Measurements from ENCODE around the gene MAP2K3. TPM values are rescaled to one million over a fixed set of nuclear protein-coding genes. Genes with fewer than 3 reads are reported as not detected.

The MAP2K3 gene
- total RNA-seq, 1 donor from 2014 or later = 27.2 TPM

GRCh38 chr17:21351366-21352065, 67.0 kb downstream of the MAP2K3 start:
- DNase-seq = no peak

DNA sequence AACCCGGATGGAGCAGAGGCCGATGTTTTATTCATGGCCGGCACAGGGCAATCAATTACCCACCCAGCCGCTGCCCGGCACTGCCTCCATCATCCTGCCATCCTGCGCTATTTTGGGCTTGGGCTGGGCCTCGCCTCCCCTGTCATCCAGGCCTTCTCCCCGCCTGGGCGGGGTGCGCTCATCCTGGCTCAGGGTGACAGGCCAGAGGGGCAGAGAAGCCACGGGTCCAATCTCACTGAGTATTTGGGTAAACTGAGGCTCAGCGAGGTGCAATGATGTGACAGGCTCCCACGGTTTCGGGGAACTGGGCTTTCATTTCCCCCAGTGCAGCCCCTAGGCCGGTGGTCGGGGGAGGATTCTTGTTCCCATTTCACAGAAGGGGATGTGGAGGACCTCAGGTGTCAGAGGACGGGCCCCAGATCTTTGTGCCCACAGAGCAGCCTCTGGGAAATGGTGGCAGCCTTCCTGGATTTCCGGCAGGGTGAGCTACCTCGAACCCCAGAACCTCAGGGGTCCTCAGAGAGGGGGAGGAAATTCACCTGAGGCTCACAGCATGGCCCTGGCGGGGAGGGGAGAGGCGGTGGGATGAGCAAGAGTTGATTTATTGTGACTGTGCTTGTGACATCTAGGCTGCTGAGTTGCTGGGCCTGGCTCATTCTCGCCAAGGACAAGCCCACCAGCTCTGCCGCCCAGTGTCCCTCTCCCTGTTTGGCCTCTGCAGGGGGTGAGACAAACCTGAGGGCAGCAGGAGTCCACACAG, 67.9 kb downstream of the MAP2K3 start:
- DNase-seq = no peak

- no peak for DNase-seq
These were observed 68.4 kb downstream of the MAP2K3 start for GRCh38 chr17:21352981-21353265.

GRCh38 chr17:21353326-21354010, 69.0 kb downstream of the MAP2K3 start:
- no peak for DNase-seq

GRCh38 chr17:21354796-21355385, 70.4 kb downstream of the MAP2K3 start:
- no peak for DNase-seq

DNA sequence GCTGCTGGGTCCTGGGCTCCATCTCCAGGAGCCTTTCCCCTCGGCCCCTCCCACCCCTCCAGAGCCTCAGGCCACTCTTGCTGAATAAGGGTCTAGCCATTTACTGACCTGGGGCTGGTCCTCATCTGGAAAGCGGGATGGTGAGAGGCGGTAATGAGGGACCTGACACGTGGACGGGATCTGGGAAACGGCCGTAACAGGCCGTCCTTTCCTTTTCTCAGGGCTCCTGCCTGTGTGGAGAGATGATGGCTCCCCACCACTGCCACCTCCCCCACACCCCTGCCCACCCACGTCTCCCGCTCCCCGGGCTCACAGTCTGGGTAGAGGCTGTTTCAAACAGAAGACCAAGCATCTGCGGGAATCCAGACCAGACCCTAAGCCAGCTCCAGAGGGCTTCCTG, 71.1 kb downstream of the MAP2K3 start:
- DNase-seq = no peak

GRCh38 chr17:21356537-21357127, 72.1 kb downstream of the MAP2K3 start:
- DNase-seq = no peak

DNA sequence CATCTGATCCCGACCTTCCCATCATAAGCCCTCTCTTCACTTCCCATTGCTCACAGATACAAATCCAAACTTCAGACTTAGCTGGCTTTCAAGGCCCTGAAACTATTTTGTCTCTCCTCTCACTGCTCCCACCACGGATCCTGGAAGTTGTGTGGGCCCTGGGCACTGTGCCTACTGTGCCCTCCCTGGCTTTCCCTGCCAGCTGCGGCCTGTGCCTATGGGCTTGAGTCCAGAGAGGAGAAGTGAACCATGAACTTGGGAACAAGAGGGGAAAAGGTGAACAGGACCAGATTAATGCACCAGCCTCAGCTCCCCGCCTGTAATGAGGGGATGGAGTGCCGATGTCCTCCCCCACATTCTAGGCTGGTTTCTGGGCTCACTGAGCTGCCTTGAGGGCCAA, 72.8 kb downstream of the MAP2K3 start:
- DNase-seq = peak; percentile 41

- no peak for DNase-seq
These were observed 73.5 kb downstream of the MAP2K3 start for GRCh38 chr17:21357696-21358656.

GRCh38 chr17:21358682-21359482, 74.4 kb downstream of the MAP2K3 start:
- peak; percentile 77 for DNase-seq

GRCh38 chr17:21359483-21359840, 75.0 kb downstream of the MAP2K3 start:
- no peak for DNase-seq

DNA sequence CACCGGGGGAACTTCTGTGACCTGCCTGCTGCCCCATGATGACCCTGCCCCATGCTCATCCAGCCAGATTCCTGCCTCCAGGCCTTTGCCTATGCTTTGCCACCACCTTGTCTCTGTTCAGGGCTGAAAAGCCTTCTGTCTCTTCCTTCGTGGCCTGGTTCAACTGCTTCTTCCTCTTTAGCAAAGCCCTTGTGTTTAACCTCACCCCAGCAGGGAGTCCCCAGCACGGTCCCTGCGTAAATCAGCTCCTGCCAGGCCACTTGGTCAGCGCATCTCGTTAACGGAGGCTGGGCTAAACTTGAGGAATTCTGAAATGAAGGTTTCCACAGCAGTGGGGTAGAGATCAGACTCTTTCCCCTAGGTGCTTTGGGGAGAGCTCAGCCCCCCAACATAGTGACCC, 75.5 kb downstream of the MAP2K3 start:
- DNase-seq = no peak

GRCh38 chr17:21361020-21361809, 76.7 kb downstream of the MAP2K3 start:
- no peak for DNase-seq

DNA sequence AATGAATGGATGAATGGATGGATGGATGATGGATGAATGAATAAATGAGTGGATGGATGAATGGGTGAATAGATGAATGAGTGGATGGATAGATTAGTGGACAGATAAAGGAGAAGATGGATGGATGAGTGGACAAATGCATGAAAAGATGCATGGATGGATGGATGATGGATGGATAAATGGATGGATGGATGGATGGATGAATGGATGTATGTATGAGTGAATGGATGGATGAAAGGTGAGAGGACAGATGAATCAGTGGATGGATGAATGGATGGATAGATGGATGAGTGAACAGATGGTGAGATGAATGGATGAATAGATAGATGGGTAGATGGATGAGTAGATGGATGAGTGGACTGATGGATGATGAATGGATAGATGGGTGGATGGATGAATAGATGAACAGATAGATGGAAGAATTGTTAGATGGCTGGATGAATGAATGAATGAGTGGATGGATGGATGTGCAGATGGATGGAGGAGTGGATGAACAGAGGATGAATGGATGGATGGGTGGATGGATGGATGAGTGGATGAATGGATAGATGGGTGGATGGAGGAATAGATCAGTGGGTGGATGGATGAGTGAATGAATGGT, 77.9 kb downstream of the MAP2K3 start:
- DNase-seq = no peak

- no peak for DNase-seq
These were observed 79.5 kb downstream of the MAP2K3 start for GRCh38 chr17:21363776-21364642.
